ENCODE data around the gene TSHZ3.

DNA sequence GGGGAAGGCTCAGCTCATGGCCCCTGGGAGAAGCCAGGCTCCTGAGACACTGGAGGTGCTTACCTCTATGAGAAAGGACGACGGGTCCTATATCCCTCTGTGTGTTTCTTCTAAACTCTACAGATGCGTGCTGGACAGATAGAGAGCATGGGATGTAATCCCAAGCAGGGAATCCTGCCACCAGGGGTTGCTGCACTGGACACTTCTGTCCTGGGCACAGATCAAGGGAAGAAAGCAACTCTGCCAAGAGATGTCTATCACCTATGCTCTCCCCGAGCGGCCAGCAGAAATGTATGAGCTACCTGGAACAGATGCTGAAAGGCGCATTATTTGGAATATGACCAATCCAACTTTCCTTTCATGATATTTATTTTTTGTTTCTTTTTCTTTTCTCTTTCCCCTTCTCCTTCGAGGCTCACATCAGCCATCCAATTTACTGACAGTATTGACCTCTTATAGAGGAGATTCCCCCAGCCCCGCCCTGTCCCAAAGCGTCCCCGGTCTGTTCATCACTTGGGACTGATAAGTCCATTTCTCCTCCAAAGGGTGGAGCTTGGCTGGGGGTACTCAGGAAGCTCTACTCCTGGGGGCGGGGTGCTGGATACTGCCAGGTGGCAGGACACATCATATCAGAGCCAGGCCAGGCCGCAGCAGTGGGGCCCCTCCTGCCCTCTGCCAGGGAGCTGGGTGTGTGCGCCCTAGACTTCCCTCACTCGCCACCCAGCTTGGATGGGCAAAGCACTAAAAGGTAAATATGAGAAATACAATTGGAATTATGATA, 34.2 kb downstream of the TSHZ3 start:
- TF ChIP-seq, protein P1, sequence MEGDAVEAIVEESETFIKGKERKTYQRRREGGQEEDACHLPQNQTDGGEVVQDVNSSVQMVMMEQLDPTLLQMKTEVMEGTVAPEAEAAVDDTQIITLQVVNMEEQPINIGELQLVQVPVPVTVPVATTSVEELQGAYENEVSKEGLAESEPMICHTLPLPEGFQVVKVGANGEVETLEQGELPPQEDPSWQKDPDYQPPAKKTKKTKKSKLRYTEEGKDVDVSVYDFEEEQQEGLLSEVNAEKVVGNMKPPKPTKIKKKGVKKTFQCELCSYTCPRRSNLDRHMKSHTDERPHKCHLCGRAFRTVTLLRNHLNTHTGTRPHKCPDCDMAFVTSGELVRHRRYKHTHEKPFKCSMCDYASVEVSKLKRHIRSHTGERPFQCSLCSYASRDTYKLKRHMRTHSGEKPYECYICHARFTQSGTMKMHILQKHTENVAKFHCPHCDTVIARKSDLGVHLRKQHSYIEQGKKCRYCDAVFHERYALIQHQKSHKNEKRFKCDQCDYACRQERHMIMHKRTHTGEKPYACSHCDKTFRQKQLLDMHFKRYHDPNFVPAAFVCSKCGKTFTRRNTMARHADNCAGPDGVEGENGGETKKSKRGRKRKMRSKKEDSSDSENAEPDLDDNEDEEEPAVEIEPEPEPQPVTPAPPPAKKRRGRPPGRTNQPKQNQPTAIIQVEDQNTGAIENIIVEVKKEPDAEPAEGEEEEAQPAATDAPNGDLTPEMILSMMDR (IDR thresholded peaks at IDR 0.05; ENCODE audit: low read depth, low read length): no peak
- TF ChIP-seq EZH2phosphoT487 (IDR thresholded peaks at IDR 0.05; ENCODE audit: low read depth): no peak

All from OCI-LY3 (cell line).